ENCODE data around the gene CASP10. TPM values are rescaled to one million over a fixed set of nuclear protein-coding genes. Genes with fewer than 3 reads are reported as not detected.

Gene CASP10
- total RNA-seq, 1 donor from 2014 or later, result 9.0 TPM

DNA sequence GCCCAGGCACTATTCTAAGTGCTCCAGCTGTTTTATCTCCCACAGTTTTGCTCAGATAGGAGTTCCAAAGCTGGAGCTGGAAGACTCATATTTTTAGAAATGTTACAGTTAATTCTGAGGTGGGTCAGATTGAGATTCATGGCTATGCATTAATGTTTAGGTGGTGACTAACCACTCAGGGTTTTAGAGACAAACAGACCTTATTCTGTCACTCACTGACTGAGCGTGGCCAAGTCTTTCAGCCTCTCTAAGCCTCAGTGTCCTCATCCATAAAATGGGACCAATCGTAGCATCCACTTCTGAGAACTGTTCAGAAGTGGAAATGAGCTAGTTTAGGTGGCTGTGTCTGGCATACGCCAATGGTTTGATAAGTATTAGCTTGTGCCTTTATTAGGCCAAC, 73.1 kb downstream of the CASP10 start:
- no peak for DNase-seq (ENCODE audit: low spot score, unreplicated experiment)
- Mint-ChIP-seq H3K4me1 (ENCODE audit: low read depth) (peaks cover 20% of the 10 kb centered on the region), H3K9me3 (ENCODE audit: low read depth) (no peaks in the 10 kb centered on the region), H3K4me3 (ENCODE audit: low read depth) (no peak overlapping the region), H3K36me3 (ENCODE audit: insufficient read depth) (no peaks in the 10 kb centered on the region), H3K27ac (no peak overlapping the region), H3K27me3 (no peaks in the 10 kb centered on the region)
- no peak for TF ChIP-seq CTCF (IDR thresholded peaks at IDR 0.05; ENCODE audit: unreplicated experiment)

GRCh38 chr2:201257381-201257955, 74.5 kb downstream of the CASP10 start:
- TF ChIP-seq CTCF (IDR thresholded peaks at IDR 0.05; ENCODE audit: unreplicated experiment), result no peak
- H3K4me3 Mint-ChIP-seq (ENCODE audit: low read depth), result peak overlapping the region; percentile 72

GRCh38 chr2:201257956-201258665, 75.2 kb downstream of the CASP10 start:
- peak overlapping the region; percentile 90 for H3K27ac Mint-ChIP-seq
- TF ChIP-seq CTCF (IDR thresholded peaks at IDR 0.05; ENCODE audit: unreplicated experiment), result no peak
- DNase-seq (ENCODE audit: low spot score, unreplicated experiment), result no peak
- H3K27me3 Mint-ChIP-seq, result no peaks in the 10 kb centered on the region
- H3K36me3 Mint-ChIP-seq (ENCODE audit: insufficient read depth), result no peaks in the 10 kb centered on the region
- no peaks in the 10 kb centered on the region for H3K9me3 Mint-ChIP-seq (ENCODE audit: low read depth)
- peak overlapping the region; percentile 72 for H3K4me3 Mint-ChIP-seq (ENCODE audit: low read depth)
- peaks cover 20% of the 10 kb centered on the region for H3K4me1 Mint-ChIP-seq (ENCODE audit: low read depth)

More at GRCh38 chr2:201257381-201257955, 74.5 kb downstream of the CASP10 start:
- Mint-ChIP-seq H3K36me3 (ENCODE audit: insufficient read depth) (no peaks in the 10 kb centered on the region), H3K9me3 (ENCODE audit: low read depth) (no peaks in the 10 kb centered on the region), H3K27ac (peak overlapping the region; percentile 64), H3K4me1 (ENCODE audit: low read depth) (peaks cover 20% of the 10 kb centered on the region), H3K27me3 (no peaks in the 10 kb centered on the region)
- DNase-seq (ENCODE audit: low spot score, unreplicated experiment), result no peak

DNA sequence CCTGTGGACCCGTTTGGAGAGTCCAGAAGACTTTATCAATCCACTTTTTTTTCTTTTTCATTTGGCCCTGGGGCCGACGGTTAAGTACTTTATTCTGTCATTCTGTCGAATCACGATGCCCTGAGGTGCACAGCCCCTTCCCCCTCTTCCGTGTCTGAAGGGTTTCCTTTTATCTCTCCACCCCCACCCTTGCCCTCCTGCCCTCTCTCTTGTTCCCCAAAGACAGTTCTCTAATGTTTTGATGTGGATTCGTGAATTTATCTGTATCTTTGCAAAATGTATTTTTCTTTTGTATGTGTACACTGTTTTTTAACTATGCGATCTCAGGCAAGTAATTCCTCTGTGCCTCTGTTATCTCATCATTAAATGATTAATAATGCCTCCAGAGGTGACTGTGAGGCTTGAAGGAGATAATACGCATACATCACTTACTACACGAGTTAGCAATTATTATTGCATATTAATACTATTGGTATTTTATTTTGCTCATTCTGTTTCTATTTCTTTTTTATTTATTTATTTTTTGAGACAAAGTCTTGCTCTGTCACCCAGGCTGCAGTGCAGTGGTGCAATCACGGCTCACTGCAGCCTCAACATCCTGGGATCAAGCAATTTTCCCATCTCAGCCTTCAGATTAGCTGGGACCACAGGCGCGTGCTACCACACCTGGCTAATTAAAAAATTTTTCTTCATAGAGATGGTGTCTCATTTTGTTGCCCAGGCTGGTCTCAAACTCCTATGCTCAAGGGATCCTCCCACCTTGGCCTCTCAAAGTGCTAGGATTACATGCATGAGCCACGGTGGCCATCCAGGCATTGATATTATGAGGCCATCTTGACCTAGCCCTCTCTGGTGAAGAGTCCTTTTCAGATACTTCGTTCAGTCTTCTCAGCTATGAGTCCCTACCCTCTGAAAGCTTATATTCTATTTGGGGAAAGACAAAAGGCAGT, 76.0 kb downstream of the CASP10 start:
- DNase-seq (ENCODE audit: low spot score, unreplicated experiment), result no peak
- no peak for TF ChIP-seq CTCF (IDR thresholded peaks at IDR 0.05; ENCODE audit: unreplicated experiment)
- peak overlapping the region; percentile 72 for H3K4me3 Mint-ChIP-seq (ENCODE audit: low read depth)
- no peaks in the 10 kb centered on the region for H3K36me3 Mint-ChIP-seq (ENCODE audit: insufficient read depth)
- no peaks in the 10 kb centered on the region for H3K27me3 Mint-ChIP-seq
- H3K27ac Mint-ChIP-seq, result peak overlapping the region; percentile 90
- H3K4me1 Mint-ChIP-seq (ENCODE audit: low read depth), result peaks cover 20% of the 10 kb centered on the region
- H3K9me3 Mint-ChIP-seq (ENCODE audit: low read depth), result no peaks in the 10 kb centered on the region

DNA sequence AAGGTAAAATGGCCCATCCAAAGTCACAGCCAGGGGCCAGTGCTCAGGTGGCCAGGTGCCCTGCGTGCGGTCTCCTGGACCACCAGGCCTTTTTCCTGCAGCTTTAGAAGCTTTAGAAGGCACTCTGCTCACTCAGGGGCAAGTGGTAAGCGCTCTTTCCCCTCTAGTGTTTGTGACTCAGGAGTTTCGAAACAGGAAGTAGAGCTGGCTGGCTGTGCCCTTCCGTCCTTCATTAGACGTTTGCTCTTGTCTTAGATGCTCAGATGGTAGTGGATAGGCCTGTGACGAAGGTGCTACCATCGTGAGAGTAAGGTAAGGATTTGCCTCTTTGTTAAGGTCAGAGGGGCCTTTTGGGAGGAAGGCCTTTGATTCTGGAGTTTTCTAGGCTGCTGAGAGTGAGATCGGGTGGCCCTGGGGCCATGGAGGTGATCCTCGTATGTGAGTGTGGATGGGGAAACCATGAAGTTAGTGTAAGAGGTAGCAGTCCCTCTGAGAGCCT, 77.4 kb downstream of the CASP10 start, which contains the start of gene CASP8:
CASP8 (plus strand) TSS at position 235 of the 499 bp plus-strand sequence. CDS start 5,951 bp downstream, outside the sequence.
- Mint-ChIP-seq H3K4me3 (ENCODE audit: low read depth) (no peak within 1 kb of the TSS), H3K27me3 (no peaks in the 10 kb centered on the region), H3K9me3 (ENCODE audit: low read depth) (no peaks in the 10 kb centered on the region), H3K36me3 (ENCODE audit: insufficient read depth) (no peaks in the 10 kb centered on the region), H3K4me1 (ENCODE audit: low read depth) (peaks cover 11% of the 10 kb centered on the region), H3K27ac (no peak within 1 kb of the TSS)
- DNase-seq (ENCODE audit: low spot score, unreplicated experiment), result no peak
- no peak for TF ChIP-seq CTCF (IDR thresholded peaks at IDR 0.05; ENCODE audit: unreplicated experiment)
